SK-N-SH treated with all-trans-retinoic acid at 6 μM for 48 hours (cell line): ENCODE measurements around the gene CTXND2.

Experiments used
- ATAC-seq: fragments of 200-7000 bp; cut with Tn5 transposase; 3 replicates; pipeline ENCODE4 v1.9.1; 2020; ENCODE audit warnings: mild to moderate bottlenecking, moderate library complexity
- ARNTL ChIP-seq: fragments of 450-650 bp; formaldehyde crosslinking; IDR thresholded peaks from 2 replicates; pipeline ENCODE4 v1.5.0; 2020; ENCODE audit warnings: low read depth, mild to moderate bottlenecking, moderate library complexity, borderline replicate concordance
- BACH2 ChIP-seq: fragments of 250-450 bp; sonication (Bioruptor Pico); IDR thresholded peaks from 2 replicates; pipeline ENCODE4 v1.9.0; 2021; ENCODE audit warnings: mild to moderate bottlenecking, borderline replicate concordance
- CSDC2 ChIP-seq: fragments of 250-450 bp; sonication (Bioruptor Pico); IDR thresholded peaks from 2 replicates; pipeline ENCODE4 v1.5.0; 2020; ENCODE audit warnings: mild to moderate bottlenecking, moderate library complexity
- ESRRG ChIP-seq: fragments of 250-450 bp; sonication (Bioruptor Pico); IDR thresholded peaks from 2 replicates; pipeline ENCODE4 v1.6.1; 2021; ENCODE audit warnings: mild to moderate bottlenecking
- GLIS3 ChIP-seq: fragments of 250-450 bp; sonication (Bioruptor Pico); IDR thresholded peaks from 2 replicates; pipeline ENCODE4 v1.5.0; 2020; ENCODE audit warnings: mild to moderate bottlenecking, moderate library complexity
- ISL1 ChIP-seq: fragments of 250-450 bp; sonication (Bioruptor Pico); IDR thresholded peaks from 2 replicates; pipeline ENCODE4 v2.1.2; 2022; ENCODE audit warnings: mild to moderate bottlenecking, moderate library complexity
- OSR1 ChIP-seq: fragments of 250-450 bp; sonication (Bioruptor Pico); IDR thresholded peaks from 2 replicates; pipeline ENCODE4 v1.8.0; 2022; ENCODE audit warnings: moderate library complexity, mild to moderate bottlenecking, inconsistent platforms
- POU6F1 ChIP-seq: fragments of 250-450 bp; sonication (Bioruptor Pico); IDR thresholded peaks from 2 replicates; pipeline ENCODE4 v1.8.0; 2021; ENCODE audit warnings: low read depth, mild to moderate bottlenecking, moderate library complexity, borderline replicate concordance
- PPARA ChIP-seq: fragments of 250-450 bp; sonication (Bioruptor Pico); IDR thresholded peaks from 2 replicates; pipeline ENCODE4 v1.5.0; 2020; ENCODE audit warnings: mild to moderate bottlenecking, borderline replicate concordance
- RARB ChIP-seq: fragments of 250-450 bp; sonication (Bioruptor Pico); IDR thresholded peaks from 2 replicates; pipeline ENCODE4 v1.8.0; 2021; ENCODE audit warnings: mild to moderate bottlenecking, moderate library complexity
- SNAI2 ChIP-seq: fragments of 250-450 bp; sonication (Bioruptor Pico); IDR thresholded peaks from 2 replicates; pipeline ENCODE4 v1.5.0; 2020; ENCODE audit warnings: mild to moderate bottlenecking, moderate library complexity
- TCF4 ChIP-seq: fragments of 250-450 bp; sonication (Bioruptor Pico); IDR thresholded peaks from 2 replicates; pipeline ENCODE4 v1.8.0; 2021; ENCODE audit warnings: mild to moderate bottlenecking, moderate library complexity, borderline replicate concordance
- TOX ChIP-seq: fragments of 250-450 bp; sonication (Bioruptor Pico); IDR thresholded peaks from 2 replicates; pipeline ENCODE4 v1.8.0; 2021; ENCODE audit warnings: mild to moderate bottlenecking, moderate library complexity, borderline replicate concordance
- ZC3H10 ChIP-seq: fragments of 250-450 bp; sonication (Bioruptor Pico); IDR thresholded peaks from 2 replicates; pipeline ENCODE4 v1.5.1; 2021; ENCODE audit warnings: mild to moderate bottlenecking, moderate library complexity
- ZFP3 ChIP-seq: fragments of 250-450 bp; sonication (Bioruptor Pico); IDR thresholded peaks from 2 replicates; pipeline ENCODE4 v1.5.0; 2020; ENCODE audit warnings: mild to moderate bottlenecking, moderate library complexity
- ZFP30 ChIP-seq: fragments of 450-650 bp; formaldehyde crosslinking; IDR thresholded peaks from 2 replicates; pipeline ENCODE4 v1.5.0; 2022; ENCODE audit warnings: mild to moderate bottlenecking, moderate library complexity
- ZNF70 ChIP-seq: fragments of 450-650 bp; formaldehyde crosslinking; IDR thresholded peaks from 2 replicates; pipeline ENCODE4 v1.5.0; 2020; ENCODE audit warnings: mild to moderate bottlenecking, moderate library complexity
- ZNF8 ChIP-seq: fragments of 450-650 bp; formaldehyde crosslinking; IDR thresholded peaks from 2 replicates; pipeline ENCODE4 v1.5.0; 2020; ENCODE audit warnings: mild to moderate bottlenecking, moderate library complexity
- TF ChIP-seq, protein P1 (sequence below): fragments of 250-450 bp; sonication (Bioruptor Pico); IDR thresholded peaks from 2 replicates; pipeline ENCODE4 v1.5.0; 2020; ENCODE audit warnings: mild to moderate bottlenecking, moderate library complexity
- TF ChIP-seq, protein P2 (sequence below): fragments of 250-450 bp; sonication (Bioruptor Pico); IDR thresholded peaks from 2 replicates; pipeline ENCODE4 v1.8.0; 2020; ENCODE audit warnings: mild to moderate bottlenecking, moderate library complexity, borderline replicate concordance
- TF ChIP-seq, protein P3 (sequence below): fragments of 250-450 bp; sonication (Bioruptor Pico); IDR thresholded peaks from 2 replicates; pipeline ENCODE4 v1.5.1; 2021; ENCODE audit warnings: mild to moderate bottlenecking, moderate library complexity
- TF ChIP-seq, protein P4 (sequence below): fragments of 250-450 bp; sonication (Bioruptor Pico); IDR thresholded peaks from 2 replicates; pipeline ENCODE4 v1.5.1; 2020; ENCODE audit warnings: low read depth, mild to moderate bottlenecking, moderate library complexity

Gene CTXND2

DNA sequence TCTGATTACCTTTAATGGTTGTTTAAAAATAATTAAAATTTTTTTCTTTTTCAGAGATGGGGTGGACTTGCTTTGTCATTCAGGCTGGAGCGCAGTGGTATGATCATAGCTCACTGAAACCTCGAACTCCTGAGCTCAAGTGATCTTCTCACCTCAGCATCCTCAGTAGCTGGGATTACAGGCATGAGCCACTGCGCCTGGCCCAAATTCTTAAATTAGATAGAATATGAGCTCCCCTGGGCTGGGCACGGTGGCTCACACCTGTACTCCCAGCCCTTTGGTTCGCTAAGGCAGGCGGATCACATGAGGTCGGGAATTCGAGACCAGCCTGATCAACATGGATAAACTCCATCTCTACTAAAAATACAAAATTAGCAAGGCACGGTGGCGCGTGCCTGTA lies 70.7 kb downstream of the CTXND2 start:
- TF ChIP-seq, protein P1, sequence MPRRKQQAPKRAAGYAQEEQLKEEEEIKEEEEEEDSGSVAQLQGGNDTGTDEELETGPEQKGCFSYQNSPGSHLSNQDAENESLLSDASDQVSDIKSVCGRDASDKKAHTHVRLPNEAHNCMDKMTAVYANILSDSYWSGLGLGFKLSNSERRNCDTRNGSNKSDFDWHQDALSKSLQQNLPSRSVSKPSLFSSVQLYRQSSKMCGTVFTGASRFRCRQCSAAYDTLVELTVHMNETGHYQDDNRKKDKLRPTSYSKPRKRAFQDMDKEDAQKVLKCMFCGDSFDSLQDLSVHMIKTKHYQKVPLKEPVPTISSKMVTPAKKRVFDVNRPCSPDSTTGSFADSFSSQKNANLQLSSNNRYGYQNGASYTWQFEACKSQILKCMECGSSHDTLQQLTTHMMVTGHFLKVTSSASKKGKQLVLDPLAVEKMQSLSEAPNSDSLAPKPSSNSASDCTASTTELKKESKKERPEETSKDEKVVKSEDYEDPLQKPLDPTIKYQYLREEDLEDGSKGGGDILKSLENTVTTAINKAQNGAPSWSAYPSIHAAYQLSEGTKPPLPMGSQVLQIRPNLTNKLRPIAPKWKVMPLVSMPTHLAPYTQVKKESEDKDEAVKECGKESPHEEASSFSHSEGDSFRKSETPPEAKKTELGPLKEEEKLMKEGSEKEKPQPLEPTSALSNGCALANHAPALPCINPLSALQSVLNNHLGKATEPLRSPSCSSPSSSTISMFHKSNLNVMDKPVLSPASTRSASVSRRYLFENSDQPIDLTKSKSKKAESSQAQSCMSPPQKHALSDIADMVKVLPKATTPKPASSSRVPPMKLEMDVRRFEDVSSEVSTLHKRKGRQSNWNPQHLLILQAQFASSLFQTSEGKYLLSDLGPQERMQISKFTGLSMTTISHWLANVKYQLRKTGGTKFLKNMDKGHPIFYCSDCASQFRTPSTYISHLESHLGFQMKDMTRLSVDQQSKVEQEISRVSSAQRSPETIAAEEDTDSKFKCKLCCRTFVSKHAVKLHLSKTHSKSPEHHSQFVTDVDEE (CRISPR knock-in tag): no peak
- no peak for TF ChIP-seq RARB
- TF ChIP-seq OSR1: no peak
- no peak for TF ChIP-seq TOX (CRISPR knock-in tag)
- TF ChIP-seq, protein P2, sequence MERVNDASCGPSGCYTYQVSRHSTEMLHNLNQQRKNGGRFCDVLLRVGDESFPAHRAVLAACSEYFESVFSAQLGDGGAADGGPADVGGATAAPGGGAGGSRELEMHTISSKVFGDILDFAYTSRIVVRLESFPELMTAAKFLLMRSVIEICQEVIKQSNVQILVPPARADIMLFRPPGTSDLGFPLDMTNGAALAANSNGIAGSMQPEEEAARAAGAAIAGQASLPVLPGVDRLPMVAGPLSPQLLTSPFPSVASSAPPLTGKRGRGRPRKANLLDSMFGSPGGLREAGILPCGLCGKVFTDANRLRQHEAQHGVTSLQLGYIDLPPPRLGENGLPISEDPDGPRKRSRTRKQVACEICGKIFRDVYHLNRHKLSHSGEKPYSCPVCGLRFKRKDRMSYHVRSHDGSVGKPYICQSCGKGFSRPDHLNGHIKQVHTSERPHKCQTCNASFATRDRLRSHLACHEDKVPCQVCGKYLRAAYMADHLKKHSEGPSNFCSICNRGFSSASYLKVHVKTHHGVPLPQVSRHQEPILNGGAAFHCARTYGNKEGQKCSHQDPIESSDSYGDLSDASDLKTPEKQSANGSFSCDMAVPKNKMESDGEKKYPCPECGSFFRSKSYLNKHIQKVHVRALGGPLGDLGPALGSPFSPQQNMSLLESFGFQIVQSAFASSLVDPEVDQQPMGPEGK (CRISPR knock-in tag): no peak
- no peak for TF ChIP-seq ZNF70
- TF ChIP-seq PPARA (CRISPR knock-in tag): no peak
- TF ChIP-seq ZC3H10 (CRISPR knock-in tag): no peak
- TF ChIP-seq, protein P3, sequence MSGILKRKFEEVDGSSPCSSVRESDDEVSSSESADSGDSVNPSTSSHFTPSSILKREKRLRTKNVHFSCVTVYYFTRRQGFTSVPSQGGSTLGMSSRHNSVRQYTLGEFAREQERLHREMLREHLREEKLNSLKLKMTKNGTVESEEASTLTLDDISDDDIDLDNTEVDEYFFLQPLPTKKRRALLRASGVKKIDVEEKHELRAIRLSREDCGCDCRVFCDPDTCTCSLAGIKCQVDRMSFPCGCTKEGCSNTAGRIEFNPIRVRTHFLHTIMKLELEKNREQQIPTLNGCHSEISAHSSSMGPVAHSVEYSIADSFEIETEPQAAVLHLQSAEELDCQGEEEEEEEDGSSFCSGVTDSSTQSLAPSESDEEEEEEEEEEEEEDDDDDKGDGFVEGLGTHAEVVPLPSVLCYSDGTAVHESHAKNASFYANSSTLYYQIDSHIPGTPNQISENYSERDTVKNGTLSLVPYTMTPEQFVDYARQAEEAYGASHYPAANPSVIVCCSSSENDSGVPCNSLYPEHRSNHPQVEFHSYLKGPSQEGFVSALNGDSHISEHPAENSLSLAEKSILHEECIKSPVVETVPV (CRISPR knock-in tag): no peak
- TF ChIP-seq ARNTL (CRISPR knock-in tag): no peak
- TF ChIP-seq CSDC2 (CRISPR knock-in tag): no peak
- no peak for ATAC-seq

DNA sequence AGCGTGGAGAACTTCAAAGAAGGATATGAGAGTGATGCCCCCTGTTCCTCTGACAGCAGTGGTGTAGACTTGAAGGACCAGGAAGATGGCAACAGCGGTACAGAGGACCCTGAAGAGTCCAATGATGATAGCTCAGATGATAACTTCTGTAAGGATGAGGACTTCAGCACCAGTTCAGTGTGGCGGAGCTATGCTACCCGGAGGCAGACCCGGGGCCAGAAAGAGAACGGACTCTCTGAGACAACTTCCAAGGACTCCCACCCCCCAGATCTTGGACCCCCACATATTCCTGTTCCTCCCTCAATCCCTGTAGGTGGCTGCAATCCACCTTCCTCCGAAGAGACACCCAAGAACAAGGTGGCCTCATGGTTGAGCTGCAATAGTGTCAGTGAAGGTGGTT lies 73.7 kb downstream of the CTXND2 start:
- TF ChIP-seq CSDC2 (CRISPR knock-in tag) (no peak), ARNTL (CRISPR knock-in tag) (no peak), TCF4 (CRISPR knock-in tag) (no peak), BACH2 (CRISPR knock-in tag) (no peak), PPARA (CRISPR knock-in tag) (no peak), ZFP30 (no peak), RARB (no peak), TOX (CRISPR knock-in tag) (no peak)
- TF ChIP-seq, protein P3 (CRISPR knock-in tag): no peak
- no peak for ATAC-seq

- ATAC-seq: no peak
- TF ChIP-seq ZNF8 (CRISPR knock-in tag): no peak
- no peak for TF ChIP-seq OSR1
- no peak for TF ChIP-seq ZFP3
- TF ChIP-seq, protein P3 (CRISPR knock-in tag): no peak
- no peak for TF ChIP-seq CSDC2 (CRISPR knock-in tag)
- TF ChIP-seq ARNTL (CRISPR knock-in tag): no peak
- TF ChIP-seq POU6F1: no peak
- TF ChIP-seq TCF4 (CRISPR knock-in tag): no peak
- TF ChIP-seq ZC3H10 (CRISPR knock-in tag): no peak
- no peak for TF ChIP-seq GLIS3 (CRISPR knock-in tag)
- no peak for TF ChIP-seq ESRRG
- TF ChIP-seq, protein P4, sequence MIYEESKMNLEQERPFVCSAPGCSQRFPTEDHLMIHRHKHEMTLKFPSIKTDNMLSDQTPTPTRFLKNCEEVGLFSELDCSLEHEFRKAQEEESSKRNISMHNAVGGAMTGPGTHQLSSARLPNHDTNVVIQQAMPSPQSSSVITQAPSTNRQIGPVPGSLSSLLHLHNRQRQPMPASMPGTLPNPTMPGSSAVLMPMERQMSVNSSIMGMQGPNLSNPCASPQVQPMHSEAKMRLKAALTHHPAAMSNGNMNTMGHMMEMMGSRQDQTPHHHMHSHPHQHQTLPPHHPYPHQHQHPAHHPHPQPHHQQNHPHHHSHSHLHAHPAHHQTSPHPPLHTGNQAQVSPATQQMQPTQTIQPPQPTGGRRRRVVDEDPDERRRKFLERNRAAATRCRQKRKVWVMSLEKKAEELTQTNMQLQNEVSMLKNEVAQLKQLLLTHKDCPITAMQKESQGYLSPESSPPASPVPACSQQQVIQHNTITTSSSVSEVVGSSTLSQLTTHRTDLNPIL: no peak
- no peak for TF ChIP-seq ZNF70
- no peak for TF ChIP-seq ISL1
- TF ChIP-seq SNAI2 (CRISPR knock-in tag): no peak
Measured at GRCh38 chr1:150961756-150962155, 74.8 kb downstream of the CTXND2 start.
